Measurements from ENCODE around the gene TSPAN13. TPM values are rescaled to one million over a fixed set of nuclear protein-coding genes. Genes with fewer than 3 reads are reported as not detected.

TSPAN13 gene
- 7.6 and 9.7 TPM in 2 replicates for total RNA-seq

DNA sequence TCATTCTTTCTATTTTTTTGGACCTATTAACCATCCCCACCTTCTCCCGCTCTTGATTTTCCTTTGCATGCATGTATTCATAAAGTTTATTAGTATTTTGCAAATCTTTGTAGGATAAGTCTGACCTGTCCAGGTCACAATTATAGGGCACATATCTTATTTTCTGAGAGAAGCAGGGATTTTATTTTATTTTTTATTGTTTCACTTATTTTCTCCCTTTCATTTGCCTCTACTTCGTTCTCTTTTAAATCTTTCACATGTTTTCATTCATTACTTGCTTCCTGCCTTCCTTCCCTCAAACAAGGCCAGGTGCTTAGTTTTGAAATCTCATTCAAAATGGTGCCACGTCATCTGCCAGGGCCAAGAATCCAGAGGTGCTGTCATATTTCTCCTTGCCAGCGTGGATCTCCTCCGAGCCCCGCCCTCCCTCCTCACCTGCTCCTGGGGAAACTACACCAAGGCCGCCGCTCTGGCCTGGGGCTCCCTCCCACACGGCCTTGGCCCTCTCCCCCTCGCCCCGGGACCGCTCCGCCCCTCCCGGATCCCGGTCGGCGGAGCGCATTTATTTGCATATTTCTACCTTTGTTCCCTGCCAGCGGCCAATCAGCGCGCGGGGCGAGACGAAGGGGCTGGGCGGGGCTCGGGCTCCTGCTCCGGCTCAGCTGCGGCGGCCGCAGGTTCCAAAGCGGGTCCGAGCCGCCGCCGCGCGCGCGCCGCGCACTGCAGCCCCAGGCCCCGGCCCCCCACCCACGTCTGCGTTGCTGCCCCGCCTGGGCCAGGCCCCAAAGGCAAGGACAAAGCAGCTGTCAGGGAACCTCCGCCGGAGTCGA, at the start of gene TSPAN13:
Gene TSPAN13, plus strand, starts transcription at position 654 of the 830 bp plus-strand sequence. CDS start 213 bp downstream, outside the sequence.

DNA sequence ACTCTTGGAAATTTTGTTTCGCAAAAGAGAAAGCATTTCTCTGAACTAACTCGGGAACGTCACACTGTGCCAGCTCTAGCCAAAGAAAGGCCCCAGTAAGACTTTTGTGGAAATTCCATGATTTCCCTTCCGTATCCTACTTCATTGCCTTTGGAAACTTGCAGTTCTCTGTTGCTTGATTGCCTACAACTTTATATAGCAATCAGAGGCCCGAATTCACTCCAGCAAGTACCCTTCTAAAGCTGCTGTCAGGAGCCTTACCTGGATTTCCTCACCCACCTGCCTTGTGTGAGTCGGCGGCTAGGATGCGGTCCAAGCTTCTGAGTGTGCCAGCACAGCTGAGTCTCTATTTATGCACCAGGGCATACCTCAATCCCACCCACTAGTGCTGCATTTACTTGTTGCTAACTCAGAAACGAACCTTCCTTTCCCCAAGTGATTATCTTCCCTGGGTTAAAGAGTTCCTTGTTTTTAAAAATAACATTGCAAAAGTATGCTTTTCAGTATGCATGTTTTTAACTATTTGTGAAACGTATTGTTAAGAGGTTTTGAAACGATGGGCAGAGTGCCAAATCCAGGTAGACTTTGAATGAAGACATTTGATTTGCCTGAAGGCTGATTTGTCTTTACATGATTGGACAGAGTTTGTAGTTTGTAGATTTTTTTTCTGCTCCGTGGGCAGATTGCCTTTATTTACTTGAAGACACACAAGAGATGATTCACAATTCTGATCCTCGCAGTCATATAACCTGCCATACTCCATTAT, 51.3 kb downstream of the TSPAN13 start, which contains the start of gene AGR2:
Gene AGR2, minus strand, starts transcription at position 326 of the 766 bp plus-strand sequence. CDS start 3,203 bp downstream, outside the sequence.

Other genes with a start within 250 kb of the TSPAN13 start
- gene LRRC72, start 226.9 kb upstream of the TSPAN13 start, total RNA-seq, result not detected in 2 replicates
- 33.9 and 39.0 TPM in 2 replicates for gene ANKMY2, start 108.0 kb upstream of the TSPAN13 start, total RNA-seq
- 65.5 and 102 TPM in 2 replicates for gene BZW2, start 107.6 kb upstream of the TSPAN13 start, total RNA-seq
- gene AGR2, start 51.2 kb downstream of the TSPAN13 start, total RNA-seq, result under 0.01 TPM in 1 of 2 replicates, not detected in the other
- gene AGR3, start 128.2 kb downstream of the TSPAN13 start, total RNA-seq, result not detected in 2 replicates